Small intestine (tissue), 7 donors: ENCODE measurements around the gene HIC1. TPM values are rescaled to one million over a fixed set of nuclear protein-coding genes. Genes with fewer than 3 reads are reported as not detected.

Experiments used
- DNase-seq, 2 donors: peaks; one replicate each; pipeline versions ENCODE4 v3.0.0 to v3.0.0-alpha.2; 2013
- FAIRE-seq: peaks from 2 replicates; lab custom pipeline; 2012; peaks lifted over from hg19 to GRCh38; lab: Jason Lieb, UNC
- H3K27ac ChIP-seq, 3 donors: one replicate each; pipeline ENCODE4 v1.5.1; 2013; ENCODE audit warnings: low read length in 2 of 3, mild to moderate bottlenecking in 2 of 3, control low read depth in 1 of 3, inconsistent platforms in 1 of 3, low read depth in 1 of 3, moderate library complexity in 1 of 3
- H3K27me3 ChIP-seq, 3 donors: one replicate each; pipeline ENCODE4 v1.6.1; 2013; ENCODE audit warnings: low read length in 3 of 3, inconsistent platforms in 1 of 3; ENCODE audit not compliant: control insufficient read depth in 3 of 3, insufficient read depth in 3 of 3
- H3K36me3 ChIP-seq, 3 donors: one replicate each; pipeline ENCODE4 v1.6.1; 2013; ENCODE audit warnings: low read length in 3 of 3, inconsistent platforms in 1 of 3, low read depth in 1 of 3, mild to moderate bottlenecking in 1 of 3, moderate library complexity in 1 of 3; ENCODE audit not compliant: control insufficient read depth in 3 of 3, insufficient read depth in 2 of 3
- H3K4me1 ChIP-seq, 3 donors: one replicate each; pipeline ENCODE4 v1.6.1; 2013; ENCODE audit warnings: low read length in 2 of 3, inconsistent platforms in 1 of 3, low read depth in 1 of 3, mild to moderate bottlenecking in 1 of 3, moderate library complexity in 1 of 3; ENCODE audit not compliant: control insufficient read depth in 3 of 3, insufficient read depth in 2 of 3
- H3K4me3 ChIP-seq, 3 donors: one replicate each; pipeline ENCODE4 v1.5.1; 2013; ENCODE audit warnings: low read length in 3 of 3, control low read depth in 1 of 3, inconsistent platforms in 1 of 3, low read depth in 1 of 3, mild to moderate bottlenecking in 1 of 3, moderate library complexity in 1 of 3
- H3K9me3 ChIP-seq, 2 donors: one replicate each; pipeline ENCODE4 v1.6.1; 2013; ENCODE audit warnings: low read depth in 1 of 2, low read length in 1 of 2; ENCODE audit not compliant: control insufficient read depth in 2 of 2, insufficient read depth in 1 of 2
- WGBS, 3 donors: extraction: QIAGEN DNeasy Blood & Tissue Kit; methylation state at CpG; one replicate each; pipeline ENCODE4 v1.1.7; 2013; 5-methylcytosine and 5-hydroxymethylcytosine counted together
- polyA plus RNA-seq, 4 donors: library from polyadenylated mRNA; stranded (reverse) in 3 of 4; unstranded in 1 of 4; fragments of 200-250 nt in 3 of 4; fragments of 120-200 nt in 1 of 4; gene quantifications; one replicate each; pipeline versions ENCODE4 v1.2.1 to v1.2.3, GENCODE V29; 2013
- donor health status: healthy with polysubstance abuse.
- donor health status: control.
- donor health status: control.
- donor health status: Bipolar disorder and iron deficiency.
- donor health status: healthy.

The HIC1 gene
- polyA plus RNA-seq, 4 donors, result 0.89 to 11.2 (median 6.6) TPM

DNA sequence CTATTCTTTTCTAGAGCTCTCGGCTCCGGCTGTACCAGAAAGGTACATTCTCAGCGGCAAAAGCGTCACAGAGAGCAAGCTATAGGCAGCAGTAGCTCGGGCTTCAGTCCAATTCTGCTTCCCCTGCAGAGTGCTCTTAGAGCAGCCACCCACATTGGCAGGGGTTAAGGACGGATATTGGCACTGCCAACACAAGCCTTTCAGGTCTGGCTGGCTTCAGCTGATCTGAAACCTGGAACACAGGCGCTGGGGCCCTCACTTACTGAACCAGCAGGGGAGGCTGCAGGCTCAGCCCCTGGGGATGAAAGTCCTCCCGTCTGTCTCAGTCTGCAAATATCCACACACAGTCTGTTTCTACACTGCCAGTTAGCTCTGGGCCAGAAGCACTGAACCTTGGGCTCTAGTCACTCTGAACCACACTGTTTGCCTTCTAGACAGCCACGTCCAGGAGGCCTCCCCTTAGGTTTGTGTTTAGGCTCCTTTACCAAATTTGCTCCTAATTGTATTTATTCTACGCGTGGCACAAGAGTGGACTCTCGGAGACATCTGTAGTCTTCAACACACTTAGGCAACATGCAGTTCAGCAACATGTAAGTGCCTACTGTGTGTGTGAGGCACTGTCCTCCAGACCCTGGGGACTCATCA lies 40.1 kb downstream of the HIC1 start:
- DNase-seq (peak; percentile 65 to 70), FAIRE-seq (no peak)
- no peaks in the 10 kb centered on the region for H3K27me3 ChIP-seq
- no peak overlapping the region for H3K4me3 ChIP-seq
- H3K36me3 ChIP-seq, result peaks cover 0 to 29% (median 0%) of the 10 kb centered on the region in 3 donors
- no peaks in the 10 kb centered on the region for H3K9me3 ChIP-seq
- H3K27ac ChIP-seq, result peak overlapping the region; percentile 6 to 46 (median 36)
- WGBS, 3 donors, result 52 to 62% (median 53%) methylated on average over 12 of the region's 12 CpGs
- H3K4me1 ChIP-seq, result peaks cover 0 to 16% (median 0%) of the 10 kb centered on the region in 3 donors

- Histone ChIP-seq H3K4me1 (peaks cover 0 to 16% (median 0%) of the 10 kb centered on the region in 3 donors), H3K27me3 (no peaks in the 10 kb centered on the region), H3K27ac (peak overlapping the region; percentile 6 to 46 (median 10)), H3K9me3 (no peaks in the 10 kb centered on the region), H3K36me3 (peaks cover 0 to 29% (median 0%) of the 10 kb centered on the region in 3 donors), H3K4me3 (no peak overlapping the region)
- WGBS, 3 donors, result 87 to 90% (median 88%) methylated on average over 10 of the region's 10 CpGs
- DNase-seq (no peak), FAIRE-seq (no peak)
Observed at GRCh38 chr17:2095536-2095910, 40.6 kb downstream of the HIC1 start.

DNA sequence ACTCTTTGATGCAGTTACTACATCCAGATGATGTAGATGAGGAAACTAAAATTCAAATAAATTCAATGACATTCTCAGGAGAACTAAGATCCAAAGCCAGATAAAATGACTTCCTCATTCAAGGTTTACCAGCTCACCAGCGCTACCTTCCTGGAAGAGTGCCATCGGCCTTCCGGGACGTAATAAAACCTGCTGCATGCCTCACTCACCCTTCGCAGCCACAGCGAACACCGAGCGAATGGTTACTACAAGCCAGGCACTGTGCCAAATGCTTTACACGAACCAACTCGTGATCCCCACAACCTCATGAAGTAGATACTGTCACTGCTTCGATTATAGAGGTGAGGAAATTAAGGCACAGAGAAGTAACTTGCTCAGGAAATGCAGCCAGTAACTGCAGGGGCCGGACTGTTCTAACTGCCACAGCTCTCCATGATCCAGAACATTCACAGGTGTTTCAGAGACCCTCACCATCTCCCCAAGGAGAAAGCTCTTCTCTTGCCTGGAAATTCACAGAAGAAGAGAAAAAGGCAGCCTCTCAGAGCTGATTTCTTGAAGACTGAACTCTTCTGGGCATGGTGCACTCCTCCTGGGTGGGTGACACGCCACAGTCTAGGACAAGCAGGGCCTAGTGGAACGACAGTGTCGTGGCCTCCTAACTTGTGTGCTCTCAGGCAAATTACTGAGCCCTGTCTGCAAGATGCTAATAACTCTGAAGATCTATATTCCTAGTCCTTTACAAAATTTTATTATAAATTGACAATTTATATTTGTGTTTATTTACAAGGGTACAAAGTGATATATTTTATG lies 46.8 kb downstream of the HIC1 start:
- no peak for FAIRE-seq
- WGBS, 3 donors, result 30 to 42% (median 41%) methylated on average over 15 of the region's 15 CpGs
- no peak overlapping the region for H3K4me3 ChIP-seq
- H3K27me3 ChIP-seq, result no peaks in the 10 kb centered on the region
- H3K27ac ChIP-seq, result peak overlapping the region in 1 of 3 donors; percentile 63
- H3K36me3 ChIP-seq, result peaks cover 0 to 10% (median 0%) of the 10 kb centered on the region in 3 donors
- no peaks in the 10 kb centered on the region for H3K9me3 ChIP-seq
- peaks cover 6 to 14% (median 8%) of the 10 kb centered on the region in 3 donors for H3K4me1 ChIP-seq
- peak in 1 of 2 donors; percentile 98 for DNase-seq

DNA sequence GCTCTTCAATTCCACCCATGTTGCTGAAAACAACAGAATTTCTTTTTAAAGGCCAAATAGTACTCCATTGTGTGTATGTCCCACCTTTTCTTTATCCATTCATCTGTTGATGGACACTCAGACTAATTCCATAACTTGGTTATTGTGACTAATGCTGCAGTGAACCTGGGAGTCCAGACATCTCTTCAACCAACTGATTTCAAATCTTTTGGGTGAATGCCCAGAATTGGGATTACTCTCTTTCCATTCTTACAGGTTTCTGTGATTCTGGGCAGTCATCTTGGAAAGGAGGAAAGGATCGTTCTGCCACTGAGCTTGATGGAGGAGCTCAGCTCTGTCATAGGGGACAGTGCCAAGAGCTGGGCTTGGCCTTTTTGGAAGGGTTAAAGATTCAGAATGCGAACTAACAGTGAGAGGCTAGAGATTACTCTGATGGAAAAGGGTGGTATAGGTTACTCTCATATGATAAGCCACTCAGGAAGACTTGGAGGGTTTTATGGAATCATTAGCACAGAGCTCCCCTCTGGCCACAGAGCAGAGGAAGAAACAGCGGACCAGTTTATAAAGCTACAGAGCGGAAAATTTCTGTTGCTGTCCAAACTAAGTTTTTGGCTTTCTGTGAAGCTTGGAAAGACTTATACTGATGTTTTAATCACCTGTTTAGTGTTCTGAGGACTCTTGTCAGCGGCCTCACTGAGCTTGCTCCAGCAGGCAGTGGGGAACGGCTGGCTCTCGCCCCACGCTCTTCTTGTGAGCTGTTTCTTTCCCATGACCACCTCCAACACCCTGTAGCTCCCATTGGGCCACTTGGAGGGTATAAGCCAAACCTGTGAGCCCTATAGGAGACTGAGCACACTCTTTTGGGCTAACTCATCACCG lies 48.3 kb downstream of the HIC1 start:
- 86 to 88% (median 87%) methylated on average over 9 of the region's 9 CpGs for WGBS, 3 donors
- Histone ChIP-seq H3K4me3 (no peak overlapping the region), H3K4me1 (peaks cover 6 to 24% (median 8%) of the 10 kb centered on the region in 3 donors), H3K36me3 (peaks cover 0 to 12% (median 0%) of the 10 kb centered on the region in 3 donors), H3K27ac (peak overlapping the region in 1 of 3 donors; percentile 28), H3K27me3 (no peaks in the 10 kb centered on the region), H3K9me3 (no peaks in the 10 kb centered on the region)
- DNase-seq, result no peak
- no peak for FAIRE-seq

DNA sequence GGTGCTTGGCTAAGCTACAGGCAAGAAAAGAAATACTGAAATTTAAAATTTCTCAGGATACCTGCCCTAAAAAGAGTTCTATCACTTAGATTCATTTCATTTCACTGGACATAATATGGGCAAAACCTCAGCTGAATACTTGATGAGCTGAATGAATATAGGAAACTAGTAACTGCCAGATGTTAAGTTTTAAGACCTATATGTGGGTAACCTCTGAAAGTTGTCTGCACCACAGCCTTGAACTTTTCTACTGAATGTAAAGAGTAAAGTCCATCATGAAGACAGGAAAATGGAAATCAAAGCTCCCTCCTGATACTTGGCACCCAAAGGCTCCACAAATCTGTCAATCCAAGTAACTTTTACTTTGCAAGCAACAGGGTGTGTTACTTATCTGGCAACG lies 50.8 kb downstream of the HIC1 start:
- peaks cover 6 to 24% (median 8%) of the 10 kb centered on the region in 3 donors for H3K4me1 ChIP-seq
- H3K27me3 ChIP-seq, result no peaks in the 10 kb centered on the region
- no peaks in the 10 kb centered on the region for H3K9me3 ChIP-seq
- H3K36me3 ChIP-seq, result peaks cover 0 to 19% (median 0%) of the 10 kb centered on the region in 3 donors
- FAIRE-seq (no peak), DNase-seq (peak in 1 of 2 donors; percentile 67)
- H3K27ac ChIP-seq, result peak overlapping the region in 2 of 3 donors; percentile 0 to 74
- no peak overlapping the region for H3K4me3 ChIP-seq
- WGBS, 3 donors, result 11 to 63% (median 38%) methylated on average over 1 of the region's 1 CpG

- H3K27me3 ChIP-seq, result no peaks in the 10 kb centered on the region
- H3K36me3 ChIP-seq, result peaks cover 0 to 20% (median 0%) of the 10 kb centered on the region in 3 donors
- peaks cover 6 to 24% (median 7%) of the 10 kb centered on the region in 3 donors for H3K4me1 ChIP-seq
- DNase-seq (peak in 1 of 2 donors; percentile 51), FAIRE-seq (no peak)
- H3K4me3 ChIP-seq, result no peak overlapping the region
- H3K27ac ChIP-seq, result peak overlapping the region in 2 of 3 donors; percentile 0 to 74
- 64 to 77% (median 70%) methylated on average over 11 of the region's 11 CpGs for WGBS, 3 donors
- H3K9me3 ChIP-seq, result no peaks in the 10 kb centered on the region
Observed at GRCh38 chr17:2106308-2106955, 51.5 kb downstream of the HIC1 start.

- 80 to 90% (median 83%) methylated on average over 2 of the region's 2 CpGs for WGBS, 3 donors
Observed at GRCh38 chr17:2107050-2107449, 52.1 kb downstream of the HIC1 start.

More at GRCh38 chr17:2107050-2107449, 52.1 kb downstream of the HIC1 start:
- H3K4me1 ChIP-seq, result peaks cover 3 to 24% (median 6%) of the 10 kb centered on the region in 3 donors
- H3K36me3 ChIP-seq, result peaks cover 0 to 21% (median 0%) of the 10 kb centered on the region in 3 donors
- FAIRE-seq, result no peak
- no peaks in the 10 kb centered on the region for H3K27me3 ChIP-seq
- no peak for DNase-seq
- H3K27ac ChIP-seq, result peak overlapping the region in 1 of 3 donors; percentile 22
- H3K9me3 ChIP-seq, result no peaks in the 10 kb centered on the region
- H3K4me3 ChIP-seq, result no peak overlapping the region
